ENCODE measurements around the gene SUMF1.
A peak's percentile ranks its signal among the peaks of the same experiment; 100 is the strongest.

SUMF1 gene

DNA sequence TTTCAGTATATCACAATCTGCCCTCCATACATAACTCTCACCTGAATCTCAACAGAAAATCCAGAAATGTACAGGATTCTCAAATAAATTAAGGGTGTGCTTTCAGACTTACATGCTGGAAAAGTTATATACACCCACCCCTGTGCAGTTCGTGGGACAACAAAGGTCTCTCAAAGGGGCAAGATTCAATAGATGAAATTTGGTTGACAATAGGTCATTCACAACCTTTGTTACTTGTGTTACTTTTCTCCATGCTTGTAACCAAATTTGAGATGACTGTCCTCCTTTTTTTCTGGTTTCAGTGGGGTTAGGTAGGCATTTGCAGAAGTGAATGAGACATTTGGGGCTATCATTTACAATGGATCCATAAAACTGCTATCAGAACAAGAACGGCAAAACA is 91.2 kb downstream of the SUMF1 start:
- no peak for DNase-seq

- no peak for DNase-seq
Observed at GRCh38 chr3:4373669-4374068, 93.4 kb downstream of the SUMF1 start.

DNA sequence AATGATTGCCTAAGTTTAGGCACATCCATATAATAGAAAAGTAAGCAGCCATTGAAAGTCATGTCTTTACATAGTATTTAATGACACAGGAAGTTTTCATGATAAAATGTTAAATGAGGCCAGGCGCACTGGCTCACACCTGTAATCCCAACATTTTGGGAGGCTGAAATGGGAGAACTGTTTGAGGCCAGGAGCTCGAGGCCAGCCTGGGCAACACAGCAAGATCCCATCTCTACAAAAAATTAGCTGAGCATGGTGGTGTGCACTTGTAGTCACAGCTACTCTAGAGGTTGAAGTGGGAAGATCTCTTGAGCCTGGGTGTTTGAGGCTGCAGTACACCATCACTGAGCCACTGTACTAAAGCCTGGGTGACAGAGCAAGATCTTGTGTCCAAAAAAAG is 104.5 kb downstream of the SUMF1 start:
- DNase-seq = no peak

GRCh38 chr3:4360817-4361216 is 106.3 kb downstream of the SUMF1 start:
- DNase-seq = no peak

- DNase-seq = no peak
Observed at GRCh38 chr3:4359805-4360502, 107.1 kb downstream of the SUMF1 start.

DNA sequence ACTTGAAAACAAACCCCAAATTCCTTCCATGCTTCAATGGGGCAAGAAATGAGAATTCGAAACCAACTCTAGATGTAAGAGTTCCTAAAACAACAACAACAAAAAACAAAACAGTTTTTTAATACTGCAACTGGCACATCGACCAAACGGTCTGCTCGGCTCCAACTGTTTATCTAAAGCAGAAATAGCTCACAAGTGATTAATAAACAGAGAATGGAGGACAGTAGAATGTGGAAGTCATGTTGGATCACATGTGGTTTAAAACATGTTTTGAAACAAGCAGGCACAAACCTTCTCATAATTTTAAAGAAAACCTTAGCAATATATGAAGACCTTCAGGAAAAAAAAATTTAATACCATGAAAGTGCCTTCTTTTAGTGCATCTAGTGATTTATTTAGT is 108.8 kb downstream of the SUMF1 start:
- DNase-seq = no peak

- no peak for DNase-seq
Observed at GRCh38 chr3:4356546-4357410, 110.3 kb downstream of the SUMF1 start.

DNA sequence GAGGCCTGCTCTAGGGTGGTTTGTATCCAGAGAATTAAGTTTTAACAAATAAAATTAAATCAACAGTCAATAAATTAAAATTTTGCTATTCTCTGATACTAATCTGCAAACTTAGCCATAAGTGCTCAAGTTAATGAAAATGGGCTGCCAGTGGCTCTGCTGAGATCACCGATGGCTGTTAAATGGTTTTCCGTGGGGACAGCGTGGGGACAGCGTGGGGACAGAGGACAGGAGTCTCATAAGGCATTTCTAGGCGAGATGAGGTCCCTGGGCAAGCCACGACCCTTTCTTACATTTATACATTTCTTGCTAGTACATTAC is 110.9 kb downstream of the SUMF1 start:
- no peak for DNase-seq

DNA sequence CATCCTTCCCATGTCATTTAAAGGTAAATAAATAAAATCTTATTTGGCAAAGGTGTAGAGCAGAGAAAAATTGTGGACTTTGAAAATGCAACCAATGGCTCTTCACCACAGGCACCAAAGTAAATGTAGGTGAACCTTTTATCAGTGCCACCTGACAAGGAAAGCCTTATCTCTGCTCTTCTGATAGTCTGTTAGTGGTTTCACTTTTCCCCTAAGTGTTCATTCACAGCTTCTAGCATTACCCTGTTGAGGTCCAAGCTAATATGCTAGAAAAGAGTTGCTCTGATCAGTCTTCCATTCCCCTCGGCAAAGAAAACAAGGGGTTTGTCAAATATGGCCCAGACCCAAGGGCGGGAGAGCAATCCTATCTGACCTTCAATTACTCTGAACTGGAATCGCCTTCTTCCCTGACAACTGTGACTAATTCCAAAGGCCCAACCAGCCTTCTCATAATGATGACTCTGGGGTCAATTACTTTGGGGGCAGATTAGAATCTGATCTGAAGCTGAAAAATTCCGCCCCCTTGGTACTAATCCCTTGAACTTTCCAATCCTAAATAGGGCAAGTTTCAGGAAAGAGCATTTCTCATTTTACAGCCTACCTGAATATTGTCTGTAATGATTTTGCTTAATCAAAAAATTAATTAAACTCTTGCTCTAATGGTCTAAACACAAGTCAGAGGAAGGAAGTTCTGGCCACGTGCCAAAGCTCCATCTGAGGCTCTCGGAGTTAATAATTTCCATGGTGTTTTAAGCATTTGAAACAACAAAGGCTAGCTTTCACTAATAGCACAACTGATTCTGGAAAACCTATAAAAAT is 111.5 kb downstream of the SUMF1 start:
- no peak for DNase-seq

- DNase-seq = no peak
Observed at GRCh38 chr3:4351872-4352271, 115.2 kb downstream of the SUMF1 start.

DNA sequence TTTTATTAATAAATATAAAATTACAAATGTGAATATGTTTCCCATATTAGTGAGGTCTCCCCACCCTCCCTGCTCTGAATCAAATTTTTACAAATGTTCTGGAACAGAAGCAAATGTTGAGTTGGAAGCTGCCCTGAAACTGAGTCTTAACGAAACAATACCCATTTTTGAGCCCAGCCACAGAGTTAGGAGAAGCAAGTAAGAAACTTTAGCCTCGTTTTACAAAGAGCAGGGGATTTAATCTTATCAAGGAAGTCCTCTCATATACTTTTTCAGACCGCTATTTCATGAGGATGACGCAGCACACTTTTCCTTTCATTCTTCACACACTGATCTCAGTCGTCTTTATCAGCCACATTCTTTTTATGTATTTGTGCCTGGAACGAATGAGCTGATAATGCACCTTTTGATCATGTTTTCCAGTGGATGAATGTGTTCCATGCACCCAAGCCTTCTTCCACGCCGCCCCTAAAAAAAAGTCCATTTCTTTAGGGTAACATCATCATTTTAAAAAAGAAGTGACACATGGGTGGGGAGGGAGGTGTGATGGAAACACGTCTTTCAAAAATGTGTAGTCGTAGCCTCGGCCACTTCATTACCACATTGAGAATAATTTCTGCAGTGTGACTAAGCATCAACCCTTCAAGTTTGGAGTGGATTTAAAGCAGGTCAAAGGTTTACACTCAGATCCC is 115.8 kb downstream of the SUMF1 start:
- DNase-seq = no peak

DNA sequence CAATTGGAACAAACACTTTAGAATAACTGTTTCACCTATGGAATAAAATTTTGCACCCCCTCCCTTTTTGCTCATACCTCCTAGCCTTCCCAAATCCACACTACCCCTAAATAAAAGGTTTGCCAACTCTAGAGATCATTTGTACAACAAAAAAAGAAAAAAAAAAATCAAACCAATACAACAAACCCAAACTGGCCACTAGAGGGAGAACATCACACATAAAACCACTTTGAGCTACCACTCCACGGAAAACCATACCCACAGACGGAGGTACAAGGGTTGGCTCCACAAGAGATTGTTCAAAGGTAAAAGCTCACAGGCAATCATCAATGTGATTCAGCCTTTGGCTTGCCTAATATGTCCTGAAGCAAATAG is 116.3 kb downstream of the SUMF1 start:
- DNase-seq = peak; percentile 44

- DNase-seq = peak; percentile 18
Observed at GRCh38 chr3:4343258-4343657, 123.8 kb downstream of the SUMF1 start.

GRCh38 chr3:4341336-4341675 is 125.8 kb downstream of the SUMF1 start:
- no peak for DNase-seq

GRCh38 chr3:4340411-4341335 is 126.4 kb downstream of the SUMF1 start:
- no peak for DNase-seq

- no peak for DNase-seq
Observed at GRCh38 chr3:4340077-4340410, 127.0 kb downstream of the SUMF1 start.

DNA sequence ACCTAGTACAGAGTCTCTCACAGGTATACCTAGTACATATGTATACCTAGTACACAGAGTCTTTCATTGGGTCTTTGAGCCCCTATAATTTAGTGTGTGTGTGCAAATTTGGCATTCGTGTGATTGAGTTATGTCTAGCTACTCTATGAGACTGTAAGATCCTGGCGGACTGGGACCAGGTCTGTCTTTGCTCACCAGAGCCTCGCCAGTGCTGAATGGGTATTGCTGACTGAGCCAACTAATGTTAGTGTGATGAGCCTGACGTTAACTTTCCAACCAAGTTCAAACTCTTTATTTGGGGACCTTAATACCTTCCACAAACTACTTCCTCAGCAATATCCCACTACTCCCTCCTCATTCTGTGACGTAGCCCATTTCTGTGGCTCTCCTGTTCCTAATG is 128.3 kb downstream of the SUMF1 start:
- no peak for DNase-seq

DNA sequence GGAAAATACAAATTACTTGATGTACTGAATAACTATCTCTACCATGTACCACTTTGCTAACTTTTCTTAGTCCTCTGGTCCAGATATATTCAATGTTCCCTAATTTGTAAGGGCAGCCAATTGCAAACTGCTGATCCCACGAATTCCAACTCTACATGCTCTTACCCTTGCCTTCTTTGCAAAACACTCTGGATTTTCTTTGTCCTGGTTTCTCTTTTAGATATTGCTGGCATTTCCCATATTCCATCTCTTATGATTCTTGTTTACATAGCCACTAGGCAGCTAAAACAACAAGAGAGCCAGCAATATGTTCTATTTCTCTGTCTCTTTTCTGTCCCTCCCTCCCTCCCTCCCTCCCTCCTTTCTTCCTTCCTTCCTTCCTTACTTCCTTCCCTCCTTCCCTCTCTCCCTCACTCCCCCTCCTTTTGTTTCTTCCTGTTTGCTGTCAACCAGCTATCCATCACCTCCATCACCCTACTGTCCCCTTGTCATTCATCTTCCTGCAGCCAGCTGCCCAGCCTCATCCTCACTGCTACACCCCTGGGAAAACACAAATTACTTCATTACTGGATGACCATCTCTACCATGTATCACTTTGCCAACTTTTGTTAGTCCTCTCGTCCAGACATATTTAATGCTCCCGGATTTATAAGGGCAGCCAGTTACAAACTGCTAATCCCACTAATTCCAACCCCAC is 130.1 kb downstream of the SUMF1 start:
- no peak for DNase-seq

GRCh38 chr3:4335840-4336562 is 131.1 kb downstream of the SUMF1 start:
- DNase-seq = no peak

DNA sequence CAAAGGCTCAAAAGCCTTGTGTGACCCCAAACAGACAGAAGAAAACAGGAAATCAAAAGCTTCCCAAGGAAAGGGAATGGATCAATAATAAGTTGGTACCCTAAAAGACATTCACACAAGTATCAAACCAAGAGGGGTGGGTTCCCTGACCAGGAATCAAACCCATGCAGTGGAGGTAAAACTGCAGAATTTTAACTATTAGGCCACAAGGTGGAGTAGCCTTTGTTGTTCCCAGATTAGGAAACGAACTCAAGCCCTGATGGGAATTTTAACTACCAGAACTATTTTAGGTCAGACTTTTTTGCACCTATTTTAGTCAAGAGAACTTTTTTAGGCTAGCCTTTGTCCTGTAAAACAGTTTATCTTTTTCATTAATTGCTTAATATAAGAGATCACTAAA is 132.5 kb downstream of the SUMF1 start:
- no peak for DNase-seq

GRCh38 chr3:4332991-4333390 is 134.1 kb downstream of the SUMF1 start:
- no peak for DNase-seq

All from EL (cell line).